Hepatocyte (in vitro differentiated cells): ENCODE measurements around the gene TRPM1.

ENCODE experiments used
- CTCF ChIP-seq: fragments of 200-600 bp; sonication (generic); IDR thresholded peaks from 2 replicates; pipeline ENCODE4 v1.5.1; 2016; ENCODE audit warnings: antibody characterized with exemption, mild to moderate bottlenecking; ENCODE audit not compliant: poor library complexity
- EZH2 ChIP-seq: fragments of 200-600 bp; sonication (generic); IDR thresholded peaks from 2 replicates; pipeline ENCODE4 v1.6.1; 2016; ENCODE audit warnings: antibody characterized with exemption, mild to moderate bottlenecking, borderline replicate concordance
- EZH2phosphoT487 ChIP-seq: fragments of 200-600 bp; sonication (generic); IDR thresholded peaks from one replicate; pipeline ENCODE4 v1.6.1; 2018; ENCODE audit warnings: antibody characterized with exemption, mild to moderate bottlenecking, low read depth, moderate library complexity; ENCODE audit not compliant: unreplicated experiment, severe bottlenecking

DNA sequence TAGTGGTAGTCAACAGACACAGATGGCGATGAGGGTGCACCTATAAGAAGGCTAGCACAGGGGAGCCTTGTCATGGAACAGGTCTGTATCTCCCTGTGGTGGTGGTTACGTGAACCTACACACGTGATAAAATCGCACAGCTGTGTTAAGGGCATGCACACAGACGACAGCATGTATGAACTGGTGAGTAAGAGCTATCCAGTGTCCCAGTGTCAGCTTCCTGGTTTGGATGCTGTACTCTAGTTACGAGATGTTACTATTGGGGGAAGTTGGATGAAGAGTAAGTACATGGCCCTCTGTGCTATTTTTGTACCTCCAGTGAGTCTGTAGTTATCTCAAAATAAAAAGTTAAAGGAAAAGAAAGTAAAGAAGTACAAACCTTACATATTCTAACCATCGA, 148.3 kb downstream of the TRPM1 start:
- TF ChIP-seq CTCF (no peak), EZH2phosphoT487 (no peak), EZH2 (no peak)
